Measurements from ENCODE around the gene PLPP4.
"Not testable (repeated sequence)": the region's sequence is repeated elsewhere in the genome, so short reads cannot be mapped to it uniquely, and the experiment has no call there.

PLPP4 gene

GRCh38 chr10:120495226-120496009 is 38.4 kb downstream of the PLPP4 start:
- Histone ChIP-seq H3K9me2 (replicated peaks; ENCODE audit: insufficient read depth, low read length) (no peaks in the 10 kb centered on the region), H4K20me1 (ENCODE audit: low read depth, low read length) (no peaks in the 10 kb centered on the region), H3K27ac (ENCODE audit: low read depth, low read length) (no peak overlapping the region), H3F3A (ENCODE audit: insufficient read depth) (no peaks in the 10 kb centered on the region), H3K4me3 (ENCODE audit: insufficient read depth, low read length, poor library complexity, severe bottlenecking) (no peak overlapping the region), H3K4me2 (ENCODE audit: low read depth, low read length, poor library complexity, severe bottlenecking) (no peak overlapping the region), H3K9me3 (ENCODE audit: insufficient read depth, low read length) (no peaks in the 10 kb centered on the region), H3K36me3 (ENCODE audit: low read length) (no peaks in the 10 kb centered on the region), H3K9ac (ENCODE audit: low read length) (no peak overlapping the region), H3K27me3 (ENCODE audit: low read length) (no peaks in the 10 kb centered on the region), H2AFZ (ENCODE audit: low read depth, low read length, severe bottlenecking) (no peak overlapping the region), H3K79me2 (ENCODE audit: insufficient read depth, low read length) (no peaks in the 10 kb centered on the region)
- no peak for TF ChIP-seq EZH2phosphoT487 (conservative IDR thresholded peaks at IDR 0.05; ENCODE audit: low read length)
- TF ChIP-seq, protein P1, sequence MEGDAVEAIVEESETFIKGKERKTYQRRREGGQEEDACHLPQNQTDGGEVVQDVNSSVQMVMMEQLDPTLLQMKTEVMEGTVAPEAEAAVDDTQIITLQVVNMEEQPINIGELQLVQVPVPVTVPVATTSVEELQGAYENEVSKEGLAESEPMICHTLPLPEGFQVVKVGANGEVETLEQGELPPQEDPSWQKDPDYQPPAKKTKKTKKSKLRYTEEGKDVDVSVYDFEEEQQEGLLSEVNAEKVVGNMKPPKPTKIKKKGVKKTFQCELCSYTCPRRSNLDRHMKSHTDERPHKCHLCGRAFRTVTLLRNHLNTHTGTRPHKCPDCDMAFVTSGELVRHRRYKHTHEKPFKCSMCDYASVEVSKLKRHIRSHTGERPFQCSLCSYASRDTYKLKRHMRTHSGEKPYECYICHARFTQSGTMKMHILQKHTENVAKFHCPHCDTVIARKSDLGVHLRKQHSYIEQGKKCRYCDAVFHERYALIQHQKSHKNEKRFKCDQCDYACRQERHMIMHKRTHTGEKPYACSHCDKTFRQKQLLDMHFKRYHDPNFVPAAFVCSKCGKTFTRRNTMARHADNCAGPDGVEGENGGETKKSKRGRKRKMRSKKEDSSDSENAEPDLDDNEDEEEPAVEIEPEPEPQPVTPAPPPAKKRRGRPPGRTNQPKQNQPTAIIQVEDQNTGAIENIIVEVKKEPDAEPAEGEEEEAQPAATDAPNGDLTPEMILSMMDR (IDR thresholded peaks at IDR 0.05; ENCODE audit: insufficient read depth, low read length, poor library complexity, severe bottlenecking) = no peak

- Histone ChIP-seq H3K9me2 (replicated peaks; ENCODE audit: insufficient read depth, low read length) (no peaks in the 10 kb centered on the region), H4K20me1 (ENCODE audit: low read depth, low read length) (no peaks in the 10 kb centered on the region), H3K27me3 (ENCODE audit: low read length) (no peaks in the 10 kb centered on the region), H3K27ac (ENCODE audit: low read depth, low read length) (no peak overlapping the region), H3F3A (ENCODE audit: insufficient read depth) (no peaks in the 10 kb centered on the region), H3K4me3 (ENCODE audit: insufficient read depth, low read length, poor library complexity, severe bottlenecking) (no peak overlapping the region), H3K4me2 (ENCODE audit: low read depth, low read length, poor library complexity, severe bottlenecking) (no peak overlapping the region), H3K9ac (ENCODE audit: low read length) (no peak overlapping the region), H3K36me3 (ENCODE audit: low read length) (no peaks in the 10 kb centered on the region), H3K9me3 (ENCODE audit: insufficient read depth, low read length) (no peaks in the 10 kb centered on the region), H3K79me2 (ENCODE audit: insufficient read depth, low read length) (no peaks in the 10 kb centered on the region), H2AFZ (ENCODE audit: low read depth, low read length, severe bottlenecking) (no peak overlapping the region)
- TF ChIP-seq, protein P1 (IDR thresholded peaks at IDR 0.05; ENCODE audit: insufficient read depth, low read length, poor library complexity, severe bottlenecking) = no peak
- no peak for TF ChIP-seq EZH2phosphoT487 (conservative IDR thresholded peaks at IDR 0.05; ENCODE audit: low read length)
Observed at GRCh38 chr10:120499883-120500282, 42.9 kb downstream of the PLPP4 start.

DNA sequence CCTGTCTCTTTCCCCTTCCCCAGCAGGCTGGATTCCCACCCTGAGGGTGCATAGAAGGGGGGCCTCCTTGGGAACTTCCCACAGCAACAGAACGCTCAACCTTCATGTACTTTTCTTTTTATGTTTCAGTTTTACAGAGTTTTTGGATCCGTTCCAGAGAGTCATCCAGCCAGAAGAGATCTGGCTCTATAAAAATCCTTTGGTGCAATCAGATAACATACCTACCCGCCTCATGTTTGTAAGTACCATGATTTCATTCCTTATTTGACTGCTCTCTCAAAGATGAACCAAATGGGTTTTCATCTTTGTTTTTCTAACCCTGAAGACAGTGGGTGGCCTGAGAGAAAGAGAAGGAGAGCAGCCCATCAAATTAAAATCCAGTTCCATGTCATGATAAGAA is 46.7 kb downstream of the PLPP4 start:
- Histone ChIP-seq H3K9me3 (ENCODE audit: insufficient read depth, low read length) (no peaks in the 10 kb centered on the region), H4K20me1 (ENCODE audit: low read depth, low read length) (no peaks in the 10 kb centered on the region), H2AFZ (ENCODE audit: low read depth, low read length, severe bottlenecking) (no peak overlapping the region), H3K79me2 (ENCODE audit: insufficient read depth, low read length) (no peaks in the 10 kb centered on the region), H3K9me2 (replicated peaks; ENCODE audit: insufficient read depth, low read length) (no peaks in the 10 kb centered on the region), H3K4me3 (ENCODE audit: insufficient read depth, low read length, poor library complexity, severe bottlenecking) (no peak overlapping the region), H3K27me3 (ENCODE audit: low read length) (no peaks in the 10 kb centered on the region), H3K9ac (ENCODE audit: low read length) (no peak overlapping the region), H3K4me2 (ENCODE audit: low read depth, low read length, poor library complexity, severe bottlenecking) (no peak overlapping the region), H3F3A (ENCODE audit: insufficient read depth) (no peaks in the 10 kb centered on the region), H3K27ac (ENCODE audit: low read depth, low read length) (no peak overlapping the region), H3K36me3 (ENCODE audit: low read length) (no peaks in the 10 kb centered on the region)
- TF ChIP-seq, protein P1 (IDR thresholded peaks at IDR 0.05; ENCODE audit: insufficient read depth, low read length, poor library complexity, severe bottlenecking) = no peak

- not testable (repeated sequence) for H2AFZ ChIP-seq (ENCODE audit: low read depth, low read length, severe bottlenecking); H3K9ac ChIP-seq (ENCODE audit: low read length); H3K4me2 ChIP-seq (ENCODE audit: low read depth, low read length, poor library complexity, severe bottlenecking); H3K79me2 ChIP-seq (ENCODE audit: insufficient read depth, low read length); H3K9me2 ChIP-seq (replicated peaks; ENCODE audit: insufficient read depth, low read length); H4K20me1 ChIP-seq (ENCODE audit: low read depth, low read length); H3K4me3 ChIP-seq (ENCODE audit: insufficient read depth, low read length, poor library complexity, severe bottlenecking); H3F3A ChIP-seq (ENCODE audit: insufficient read depth); H3K36me3 ChIP-seq (ENCODE audit: low read length); H3K27ac ChIP-seq (ENCODE audit: low read depth, low read length); H3K9me3 ChIP-seq (ENCODE audit: insufficient read depth, low read length); H3K27me3 ChIP-seq (ENCODE audit: low read length)
Observed at GRCh38 chr10:120504227-120504626, 47.2 kb downstream of the PLPP4 start.

All from SU-DHL-6 (cell line).